K562 (cell line): ENCODE results near the gene U2AF1L4. TPM values are rescaled to one million over a fixed set of nuclear protein-coding genes. Genes with fewer than 3 reads are reported as not detected.

Experiments used
- ARHGAP35 ChIP-seq: fragments of 450-650 bp; IDR thresholded peaks from 2 replicates; pipeline ENCODE4 v1.6.1; 2018; ENCODE audit not compliant: partially characterized antibody
- ARID1B ChIP-seq: fragments of 450-650 bp; IDR thresholded peaks from 2 replicates; pipeline ENCODE4 v1.6.1; 2016; ENCODE audit warnings: antibody characterized with exemption, mild to moderate bottlenecking, inconsistent platforms
- CBX2 ChIP-seq: fragments of 200-600 bp; sonication (generic); IDR thresholded peaks from one replicate; pipeline ENCODE4 v1.6.1; 2012; ENCODE audit warnings: mild to moderate bottlenecking, low read length, inconsistent platforms; ENCODE audit not compliant: insufficient read depth, poor library complexity, severe bottlenecking
- CTCF ChIP-seq, 3 experiments: IDR thresholded peaks in 2 of 3; conservative IDR thresholded peaks in 1 of 3; 2 replicates each; pipeline ENCODE4 v1.5.1; 2011 to 2012; ENCODE audit warnings: low read length in 3 of 3, mild to moderate bottlenecking in 3 of 3, control low read depth in 2 of 3, improper control_type of control experiment in 1 of 3, inconsistent platforms in 1 of 3, low read depth in 1 of 3, mixed read lengths in 1 of 3, moderate library complexity in 1 of 3; ENCODE audit not compliant: insufficient read depth in 2 of 3
- CTCFL ChIP-seq: IDR thresholded peaks from 2 replicates; pipeline ENCODE4 v1.6.1; 2011; ENCODE audit warnings: borderline replicate concordance, low read depth, mild to moderate bottlenecking, moderate library complexity, low read length; ENCODE audit not compliant: insufficient read depth, poor library complexity, severe bottlenecking
- FOXP1 ChIP-seq: sonication (generic); formaldehyde crosslinking; IDR thresholded peaks from 2 replicates; pipeline ENCODE4 v1.8.0; 2022; ENCODE audit warnings: mild to moderate bottlenecking, missing genetic modification reagents
- GATAD2A ChIP-seq: fragments of 450-650 bp; IDR thresholded peaks from 2 replicates; pipeline ENCODE4 v1.6.1; 2017
- GTF2A2 ChIP-seq: IDR thresholded peaks from 2 replicates; pipeline ENCODE4 v1.6.1; 2016; ENCODE audit warnings: mild to moderate bottlenecking, missing genetic modification characterization, missing compliant biosample characterization
- GTF2F1 ChIP-seq: IDR thresholded peaks from 2 replicates; pipeline ENCODE4 v1.6.1; 2011; ENCODE audit warnings: low read depth, low read length, improper control_type of control experiment
- LARP7 ChIP-seq: fragments of 450-650 bp; IDR thresholded peaks from 2 replicates; pipeline ENCODE4 v1.6.1; 2016
- MLLT1 ChIP-seq, 2 experiments: fragments of 450-650 bp; IDR thresholded peaks; 2 replicates each; pipeline ENCODE4 v1.6.1; 2016
- PHF21A ChIP-seq: fragments of 450-650 bp; IDR thresholded peaks from 2 replicates; pipeline ENCODE4 v1.6.1; 2017; ENCODE audit warnings: low read depth, borderline replicate concordance
- ZFP1 ChIP-seq: fragments of 450-650 bp; formaldehyde crosslinking; IDR thresholded peaks from 2 replicates; pipeline ENCODE4 v1.4.0; 2020; ENCODE audit warnings: mild to moderate bottlenecking, mixed read lengths
- polyA plus RNA-seq, 8 experiments: library from polyadenylated mRNA; depleted of rRNA in 4 of 8; stranded (reverse) in 5 of 8; unstranded in 3 of 8; fragments of >200 nt; fragmentation: Nextera tagmentation in 2 of 8; fragmentation: Illumina TruSeq in 1 of 8; extraction: Ambion mirVana in 2 of 8; extraction: Trizol in 1 of 8; gene quantifications; 2 replicates each; pipeline versions ENCODE4 v1.2.1 to v1.2.3, GENCODE V29; 2011 to 2014; ENCODE audit warnings: inconsistent platforms in 1 of 8, missing spikeins in 1 of 8
- total RNA-seq, 7 experiments: library from RNA; depleted of rRNA in 6 of 7; stranded (reverse); fragments of >200 nt in 6 of 7; fragmentation: Illumina TruSeq in 2 of 7; extraction: Trizol in 2 of 7; gene quantifications; 2 replicates each; pipeline versions ENCODE4 v1.2.1 to v1.2.3, GENCODE V29; 2011 to 2021; ENCODE audit warnings: low replicate concordance in 1 of 7

The U2AF1L4 gene
- total and polyA plus RNA-seq, 9 of the 15 experiments (the other 6 are each of a cell fraction or from before 2014, with no cell fraction given) = 8.4 to 19.5 (median 12.6) TPM

DNA sequence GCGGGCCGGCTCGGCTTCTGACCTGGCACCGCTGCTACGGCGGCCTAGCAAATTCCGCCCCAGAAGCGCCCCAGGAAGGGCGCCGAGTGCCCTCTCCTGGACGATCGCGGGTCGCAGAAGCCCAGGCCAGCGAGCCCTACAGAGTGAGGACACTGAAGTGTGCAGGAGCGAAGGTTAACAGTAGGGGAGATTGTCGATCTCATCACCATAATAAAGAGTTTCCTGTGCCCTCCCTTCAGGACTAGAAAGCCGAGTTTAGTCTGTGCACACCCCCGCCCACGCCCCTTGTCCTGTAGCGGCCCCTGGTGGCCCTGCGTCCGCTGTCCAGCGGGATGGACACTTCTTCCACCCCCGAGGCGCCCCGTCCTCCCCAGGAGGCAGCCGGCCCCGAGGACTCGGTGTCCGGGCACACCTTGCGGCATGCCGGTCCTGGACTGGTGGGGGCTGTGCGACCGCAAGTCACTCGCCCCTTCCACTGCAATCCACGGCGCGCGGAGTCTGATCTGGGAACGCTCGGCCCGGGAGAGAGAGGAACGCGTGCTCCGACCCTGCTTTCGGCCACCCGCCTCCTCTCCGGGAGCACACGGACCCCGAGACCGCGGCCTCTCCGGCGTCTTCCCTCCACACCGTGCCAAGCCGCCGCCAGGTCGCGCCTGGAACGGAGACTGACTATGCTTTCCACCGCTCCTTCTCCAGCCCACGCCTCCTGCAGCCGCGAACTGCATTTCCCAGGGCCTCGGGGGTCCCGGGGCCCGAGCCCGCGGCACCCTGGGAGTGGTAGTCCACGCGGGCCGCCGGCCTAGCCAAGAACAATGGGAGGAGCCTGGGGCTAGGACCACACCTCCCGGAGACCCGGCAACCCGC lies 28.2 kb downstream of the U2AF1L4 start (continued):
- TF ChIP-seq ARID1B = 0 out of 2 replicates have a peak, but pooled peaks have one; percentile 36
- peak in 1 of 2 experiments; percentile 54; a peak in 2 of 4 replicates for TF ChIP-seq MLLT1 (IDR thresholded peaks at IDR 0.05)
- TF ChIP-seq GTF2F1 = no peak
- TF ChIP-seq CTCFL = peak; percentile 81
- peak; percentile 88 to 96 (median 95) for TF ChIP-seq CTCF (IDR thresholded peaks at IDR 0.05 in 2 of 3, conservative IDR thresholded peaks at IDR 0.05 in 1 of 3; ENCODE audit: insufficient read depth in 2 of 3, low read depth in 1 of 3, low read length in 3 of 3)
- TF ChIP-seq CBX2 = no peak
- TF ChIP-seq GTF2A2 (tag) = no peak
- peak; percentile 70; the same call in 1 of the 2 replicates for TF ChIP-seq PHF21A
- TF ChIP-seq FOXP1 (CRISPR knock-in tag) = no peak; the same call in 1 of the 2 replicates
- no peak for TF ChIP-seq ZFP1
- no peak for TF ChIP-seq LARP7
- TF ChIP-seq ARHGAP35 = no peak
- no peak for TF ChIP-seq GATAD2A
